NCI-H1694 (cell line): ENCODE results near the gene PRKCA.

ENCODE experiments used
- DNase-seq: peaks from one replicate; lab custom pipeline; 2025; lab: John Stamatoyannopoulos, UW

PRKCA gene

DNA sequence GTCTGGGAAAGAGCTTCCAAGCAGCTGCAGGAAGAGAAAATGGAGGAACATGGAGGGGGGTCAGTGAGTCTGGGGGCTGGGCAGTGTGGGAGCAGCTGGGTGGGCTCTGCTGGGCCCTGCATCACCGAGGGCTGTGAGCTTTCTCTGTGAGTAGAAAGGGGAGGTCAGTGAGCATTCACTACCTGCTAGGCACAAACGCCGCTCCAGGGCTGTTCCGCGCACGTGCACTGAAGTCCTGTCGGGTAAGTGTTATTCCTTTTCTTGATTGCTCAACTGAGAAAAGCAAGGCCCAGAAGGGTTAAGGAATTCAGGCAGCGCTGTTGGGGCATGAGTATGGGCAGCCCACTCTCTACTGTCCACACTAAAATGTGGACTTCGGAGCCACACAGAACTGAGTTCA, 537.2 kb downstream of the PRKCA start:
- no peak for DNase-seq

DNA sequence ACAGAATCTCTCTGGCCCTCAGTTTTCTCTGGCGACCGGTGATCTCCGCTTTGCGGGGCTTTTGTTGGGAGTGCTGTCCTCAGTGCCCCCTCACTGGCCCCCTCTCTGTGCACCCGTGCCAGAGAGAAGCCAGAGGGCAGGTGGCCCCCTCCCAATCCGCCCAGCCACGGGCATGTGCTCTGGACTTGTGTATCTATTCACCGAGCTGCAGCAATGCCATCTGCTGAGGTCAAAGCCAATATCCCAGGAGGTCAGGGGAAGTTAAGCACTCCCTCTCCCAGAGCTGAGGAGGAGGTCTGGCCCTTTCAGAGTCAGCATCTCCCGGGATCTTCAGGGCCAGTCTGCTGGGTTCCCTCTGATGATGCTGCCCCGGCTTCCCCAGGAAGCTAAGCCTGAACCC, 537.6 kb downstream of the PRKCA start:
- no peak for DNase-seq

DNA sequence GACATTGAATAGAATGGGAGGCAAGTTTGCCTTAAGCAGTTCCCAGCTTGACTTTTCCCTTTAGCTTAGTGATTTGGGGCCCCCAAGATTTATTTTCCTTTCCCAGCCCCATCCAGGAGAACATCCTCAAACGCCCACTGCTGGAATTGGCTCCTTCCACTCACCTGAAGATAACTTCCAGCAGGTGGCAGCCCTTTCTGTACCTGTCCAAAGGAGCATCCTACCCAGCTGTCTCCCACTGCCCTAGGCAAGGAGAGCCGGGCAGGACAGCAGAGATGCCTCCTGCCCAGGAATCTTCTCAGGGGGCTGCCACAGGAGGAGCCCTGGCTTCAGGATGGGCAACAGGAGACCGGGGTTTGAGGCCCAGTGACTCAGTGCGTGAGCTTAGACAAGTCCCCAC, 538.9 kb downstream of the PRKCA start:
- DNase-seq = no peak

DNA sequence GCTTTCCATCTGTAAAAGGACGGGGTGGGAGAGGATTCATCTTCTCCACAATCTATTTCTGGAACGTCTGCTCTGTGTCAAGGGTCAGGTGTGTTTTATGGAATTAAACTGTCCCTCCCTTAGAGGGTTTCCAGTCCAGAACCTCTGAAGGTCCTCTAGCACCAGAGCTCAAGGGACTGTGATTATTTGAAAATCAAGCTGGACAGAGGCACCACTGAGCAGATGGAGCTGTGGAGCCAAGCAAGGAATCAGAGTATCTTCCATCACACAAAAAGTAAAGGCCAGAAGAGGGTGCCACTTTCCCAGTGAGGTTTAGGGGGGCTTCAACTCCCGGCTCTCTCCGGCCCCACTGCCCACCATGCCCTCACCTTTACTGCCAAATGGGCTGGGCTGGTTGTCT, 539.3 kb downstream of the PRKCA start:
- no peak for DNase-seq

DNA sequence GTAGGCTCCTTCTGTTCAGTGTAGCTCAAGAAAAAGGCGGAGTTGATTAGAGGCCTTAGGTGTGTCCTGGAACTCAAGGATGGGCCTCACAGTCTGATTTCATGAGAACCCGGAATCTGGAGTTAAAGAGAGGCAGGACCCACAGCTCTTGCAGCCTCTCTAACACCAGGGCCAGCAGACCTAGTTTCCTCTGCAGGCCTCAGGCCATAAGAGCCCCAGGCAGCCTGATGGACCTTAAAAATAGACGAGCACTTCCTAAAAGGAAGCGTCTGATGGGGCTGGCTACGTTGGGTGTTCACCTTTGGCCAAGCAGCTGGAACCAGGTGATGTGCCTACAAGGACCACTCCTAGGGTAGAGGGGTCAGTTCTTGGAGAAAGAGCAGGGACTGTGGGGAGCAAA, 540.1 kb downstream of the PRKCA start:
- DNase-seq = no peak

DNA sequence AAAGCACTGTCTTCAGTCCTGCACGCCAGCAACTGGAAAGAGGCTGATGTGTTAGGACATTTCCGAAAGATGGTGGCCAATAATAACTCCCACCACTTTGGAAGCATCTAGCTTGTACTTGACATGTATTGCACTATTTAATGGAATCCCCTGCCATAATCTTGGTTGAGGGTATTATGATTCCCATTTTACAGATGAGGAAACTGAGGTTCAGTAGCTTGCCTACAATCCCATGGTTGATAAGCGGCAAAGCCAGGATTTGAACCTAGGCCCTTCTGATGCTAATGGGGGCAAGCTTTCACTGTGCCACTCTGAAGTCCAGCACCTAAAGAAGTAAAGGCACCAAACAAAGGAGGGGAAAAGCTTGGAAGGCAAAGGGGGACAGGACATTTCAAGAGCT, 540.5 kb downstream of the PRKCA start:
- no peak for DNase-seq

DNA sequence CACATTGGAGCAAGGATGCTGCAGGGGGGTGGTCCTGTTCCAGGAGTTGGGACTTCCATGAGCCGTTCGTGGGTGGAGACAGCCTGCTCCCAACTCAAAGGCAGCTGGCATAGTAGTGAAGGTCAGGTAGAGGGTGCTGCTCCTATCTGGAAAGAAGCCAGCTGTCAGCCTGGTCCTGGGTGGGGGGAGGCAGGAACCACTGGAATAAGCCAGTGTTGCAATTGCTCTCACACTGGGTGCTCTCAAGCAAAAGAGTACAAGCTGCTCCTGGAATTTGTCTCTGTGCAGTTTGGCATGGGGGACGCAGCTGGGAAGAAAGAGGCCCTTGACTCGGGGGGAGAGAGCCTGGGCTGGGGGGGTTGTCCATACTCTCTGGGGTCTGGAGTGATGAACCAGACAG, 541.2 kb downstream of the PRKCA start:
- DNase-seq = no peak

DNA sequence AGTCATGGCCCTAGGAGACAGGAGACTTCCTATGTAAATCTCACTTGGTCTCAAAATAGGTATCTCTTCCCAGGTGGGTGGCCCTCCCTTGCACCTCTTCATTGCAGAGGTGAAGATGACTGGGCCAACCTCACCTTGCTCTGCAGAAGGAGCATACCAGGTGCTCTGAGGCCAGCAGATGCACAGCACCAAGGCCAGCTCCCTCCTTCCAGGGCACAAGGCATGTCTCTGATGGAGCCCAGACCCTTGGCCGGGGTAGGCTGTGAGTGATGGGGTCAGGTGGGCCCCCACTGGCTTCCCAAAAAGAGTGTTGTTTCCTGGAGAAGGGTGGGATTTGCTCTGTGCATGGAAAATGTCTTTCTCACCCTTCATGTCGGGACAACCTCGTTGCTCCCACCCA, 545.3 kb downstream of the PRKCA start:
- no peak for DNase-seq

DNA sequence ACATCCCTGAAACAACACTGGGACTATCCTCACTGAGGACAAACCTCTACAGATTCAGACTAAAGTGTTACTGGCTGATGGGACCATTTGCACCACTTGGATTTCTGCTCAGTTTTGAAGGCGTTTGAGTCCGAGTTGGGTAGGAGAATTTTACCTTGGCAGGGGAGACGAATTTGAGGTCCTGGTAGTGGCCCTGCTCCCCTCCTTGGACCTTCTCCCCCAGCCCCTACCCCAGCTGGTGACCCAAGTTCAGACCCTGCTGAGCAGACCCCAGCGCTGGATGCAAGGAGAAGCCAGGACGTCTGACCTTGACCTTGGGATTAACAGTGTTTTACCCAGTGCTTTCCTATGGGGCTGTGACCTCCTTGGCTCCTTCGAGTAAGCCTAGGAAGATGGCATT, 546.1 kb downstream of the PRKCA start:
- DNase-seq = no peak

DNA sequence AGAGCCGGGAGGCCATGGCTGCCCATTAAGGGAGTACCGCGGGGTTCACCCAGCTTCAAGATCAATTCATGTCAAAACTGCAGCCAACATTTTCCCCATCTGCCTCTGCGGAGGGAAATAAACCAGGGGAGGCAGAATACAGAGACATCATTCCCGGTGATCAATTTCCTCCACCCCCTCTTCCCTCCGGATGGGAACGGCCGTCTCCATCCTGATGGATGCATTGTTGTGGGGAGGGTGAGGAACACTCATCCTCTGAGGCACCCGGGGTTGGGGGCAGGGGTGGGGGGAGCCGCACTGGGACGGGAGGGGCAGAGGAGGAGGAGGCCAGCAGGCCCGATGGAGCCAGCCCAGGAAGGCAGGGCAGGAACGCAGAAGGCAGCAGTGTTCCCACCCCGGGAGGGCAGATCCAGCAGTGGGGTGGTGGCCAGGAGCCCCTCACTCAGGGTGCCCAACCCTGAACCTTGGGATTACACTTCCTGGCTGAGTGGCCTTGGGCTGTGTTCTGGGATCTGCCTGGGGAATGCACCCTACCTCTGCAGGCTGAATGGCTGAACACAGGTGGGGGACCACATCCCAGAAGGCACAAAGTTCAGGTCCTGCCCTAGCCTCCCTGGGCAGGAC, 546.7 kb downstream of the PRKCA start:
- no peak for DNase-seq

DNA sequence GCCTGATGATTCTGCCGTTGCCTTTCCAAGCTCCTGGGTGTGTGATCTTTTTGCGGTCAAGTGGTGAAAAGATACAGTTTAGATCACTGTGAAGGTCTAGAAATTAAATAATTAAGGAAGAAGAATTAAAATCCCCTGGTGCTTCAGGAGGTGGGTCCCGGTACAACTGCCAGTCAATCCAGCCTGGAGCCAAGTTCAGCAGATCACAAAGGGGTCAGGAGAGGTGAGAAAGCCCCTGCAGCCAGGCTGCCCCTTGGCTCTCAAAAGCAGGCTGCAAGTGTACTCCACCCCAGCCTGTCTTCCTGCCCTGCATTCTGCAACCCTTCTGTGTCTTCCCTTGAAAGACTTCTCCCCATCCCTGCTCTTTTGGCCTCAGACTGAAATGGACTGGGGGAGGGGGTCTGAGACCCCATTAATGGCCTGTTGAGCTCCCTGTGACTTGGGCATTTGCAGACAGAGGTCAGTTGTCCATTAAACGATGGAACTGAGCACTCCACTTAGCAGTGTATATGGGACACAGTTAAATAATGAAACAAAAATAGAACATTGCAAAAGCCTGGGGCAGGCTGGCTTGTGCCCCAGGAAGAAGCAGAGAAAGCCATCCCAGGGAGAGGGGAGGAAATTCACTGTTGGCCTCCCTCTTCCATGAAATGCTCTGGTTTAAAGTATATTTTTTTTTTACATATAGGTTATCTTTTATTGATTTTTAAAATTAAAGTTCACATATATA, 547.6 kb downstream of the PRKCA start:
- no peak for DNase-seq

DNA sequence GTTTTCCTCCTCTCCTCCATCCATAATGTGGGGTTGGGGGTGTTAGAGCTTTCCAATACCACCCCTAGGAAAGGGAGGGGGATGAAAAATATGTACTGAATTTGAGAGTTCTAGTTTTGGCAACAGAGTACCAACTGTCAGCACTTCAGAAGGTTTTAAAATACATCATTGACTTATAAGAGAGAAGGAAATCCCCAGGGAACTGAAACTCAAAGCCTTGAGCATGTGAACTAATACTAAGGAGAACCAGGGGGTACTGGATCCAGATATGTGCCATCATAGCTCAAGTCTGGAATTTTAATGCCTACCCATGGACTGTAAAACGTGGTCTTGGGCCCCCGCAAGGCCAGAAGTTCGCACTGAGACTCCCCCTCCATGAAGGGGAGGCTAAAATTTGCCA, 548.3 kb downstream of the PRKCA start:
- DNase-seq = no peak

DNA sequence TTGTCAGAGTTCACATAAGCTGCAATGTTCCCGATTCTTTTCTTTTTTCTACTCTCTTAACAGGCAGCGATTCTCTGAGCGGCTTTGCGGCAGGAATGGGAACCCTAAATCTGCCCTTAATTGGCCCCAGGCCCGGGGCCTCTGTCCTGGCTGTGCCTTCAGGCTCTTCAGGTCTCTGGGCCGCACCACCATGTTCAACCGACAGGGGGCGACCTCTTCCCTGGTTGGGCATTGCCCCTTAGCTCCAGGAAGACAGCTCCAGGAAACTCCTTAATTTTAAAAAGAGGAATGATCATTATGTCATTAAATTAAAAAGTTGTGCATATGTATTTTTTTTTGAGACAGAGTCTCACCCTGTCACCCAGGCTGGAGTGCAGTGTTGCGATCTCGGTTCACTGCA, 552.8 kb downstream of the PRKCA start:
- DNase-seq = no peak

DNA sequence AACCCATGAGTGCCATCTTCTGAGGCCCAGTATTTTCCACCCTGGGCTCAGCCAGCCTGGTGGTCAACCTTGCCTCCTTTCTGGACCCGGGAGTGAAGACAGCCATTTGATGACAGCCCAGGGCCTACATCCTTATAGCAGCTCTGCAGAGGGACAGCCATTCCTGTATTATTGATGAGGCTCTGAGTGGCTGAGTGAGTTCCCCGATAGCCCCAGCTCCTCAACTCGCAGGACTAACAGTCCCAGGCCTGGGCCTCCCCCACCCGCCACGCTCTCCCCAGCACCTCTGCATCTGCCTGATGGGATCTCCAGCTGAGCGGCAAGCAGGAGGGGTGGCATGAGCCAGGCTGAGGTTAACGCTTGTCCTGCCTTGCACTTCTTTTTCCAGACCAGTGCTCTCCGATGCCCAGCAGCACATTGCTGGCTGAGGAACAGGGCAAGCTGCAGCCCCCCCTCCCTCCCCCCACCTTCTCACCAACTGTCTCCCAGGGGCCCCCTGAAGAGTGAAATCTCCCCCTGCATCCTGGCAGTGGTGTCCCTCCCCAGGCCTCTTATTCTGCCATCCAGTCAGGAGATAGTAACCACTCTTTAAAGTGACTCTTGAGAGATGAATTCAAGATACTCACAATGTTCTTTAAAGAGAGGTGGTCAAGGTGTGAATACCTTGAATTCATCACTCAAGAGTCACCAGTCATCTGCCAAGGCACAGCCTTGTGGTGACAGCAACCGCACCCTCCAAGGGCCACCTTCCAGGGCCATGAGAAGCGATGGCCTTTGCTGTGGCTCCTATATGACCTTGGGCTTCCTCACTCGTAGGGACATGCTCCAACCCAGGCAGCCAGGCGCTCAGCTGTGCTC, 556.0 kb downstream of the PRKCA start:
- no peak for DNase-seq

DNA sequence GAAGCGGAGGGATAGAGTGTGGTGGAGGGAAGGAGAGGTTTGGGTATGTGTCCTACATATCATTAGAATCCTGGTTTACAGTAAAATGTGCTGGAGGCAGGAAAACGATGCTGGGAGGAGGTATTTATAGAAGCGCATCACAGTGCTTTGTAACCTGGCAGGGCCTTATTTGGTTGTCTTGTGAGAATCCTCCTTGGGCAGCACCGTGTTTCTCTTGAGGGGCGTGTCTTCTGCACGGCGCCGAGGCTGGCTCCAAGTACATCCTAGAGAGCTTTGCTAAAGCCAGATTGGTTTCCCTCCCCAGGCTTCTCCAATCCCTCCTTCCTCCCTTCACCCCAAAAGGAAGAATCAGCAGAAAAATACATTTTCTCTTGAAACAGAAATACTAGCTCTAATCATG, 556.9 kb downstream of the PRKCA start:
- no peak for DNase-seq

DNA sequence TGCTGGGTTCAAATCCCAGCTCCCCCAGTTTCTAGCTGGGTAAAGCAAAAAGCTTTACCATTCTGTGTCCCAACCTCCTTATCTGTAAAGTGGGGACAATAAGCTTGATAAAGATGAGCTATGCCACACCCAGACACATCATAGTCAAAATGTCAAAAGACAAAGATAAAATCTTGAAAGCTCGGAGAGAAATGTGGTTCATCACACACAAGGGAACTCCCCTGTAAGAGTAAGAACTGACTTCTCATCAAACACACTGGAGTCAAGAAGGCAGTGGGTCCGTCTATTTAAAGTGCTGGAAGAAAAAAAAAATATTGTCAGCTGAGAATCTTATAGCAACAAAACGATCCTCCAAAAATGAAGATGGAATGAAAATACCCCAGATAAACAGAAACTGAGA, 557.8 kb downstream of the PRKCA start:
- DNase-seq = no peak
